MM.1S (cell line): ENCODE data around the gene MTX1.

Experiments
- CTCF ChIP-seq: fragments of 300-600 bp; sonication (generic); IDR thresholded peaks from 2 replicates; pipeline ENCODE4 v1.5.1; 2016; ENCODE audit warnings: antibody characterized with exemption, low read length, mixed read lengths
- EZH2 ChIP-seq: fragments of 300-600 bp; sonication (generic); optimal IDR thresholded peaks from 2 replicates; pipeline ENCODE3; 2017; ENCODE audit warnings: low read depth, mild to moderate bottlenecking, antibody characterized with exemption, low read length, mixed read lengths
- EZH2phosphoT487 ChIP-seq: fragments of 300-600 bp; sonication (generic); IDR thresholded peaks from 2 replicates; pipeline ENCODE4 v1.6.1; 2018; ENCODE audit warnings: antibody characterized with exemption, low read length

GRCh38 chr1:155185783-155186066 lies 22.8 kb upstream of the MTX1 start:
- TF ChIP-seq EZH2 (no peak), CTCF (no peak), EZH2phosphoT487 (no peak)
